Astrocyte of the cerebellum (primary cell): ENCODE data around the gene IER5L.

Experiments used
- DNase-seq: peaks from one replicate; pipeline ENCODE4 v3.0.0-alpha.2; 2011; ENCODE audit warnings: low read depth
- H3K4me3 ChIP-seq: 2 replicates; pipeline ENCODE4 v1.5.1; 2011; ENCODE audit warnings: mild to moderate bottlenecking, low read depth, low read length, moderate library complexity
- in situ Hi-C: cut with HindIII; loops from 2 replicates; pipeline ENCODE4 v1.10.0; 2017; ENCODE audit warnings: low sequenced_read_pairs
- TF ChIP-seq, protein P1 (sequence below): IDR thresholded peaks from 2 replicates; pipeline ENCODE4 v1.5.1; 2012; ENCODE audit warnings: low read length, low read depth, moderate library complexity, mild to moderate bottlenecking; ENCODE audit errors: missing control alignments

The IER5L gene

GRCh38 chr9:129143031-129143927, 34.8 kb downstream of the IER5L start:
- H3K4me3 ChIP-seq = peak overlapping the region; percentile 14
- DNase-seq = peak; percentile 87
- in situ Hi-C loops = no loop called here
- TF ChIP-seq, protein P1, sequence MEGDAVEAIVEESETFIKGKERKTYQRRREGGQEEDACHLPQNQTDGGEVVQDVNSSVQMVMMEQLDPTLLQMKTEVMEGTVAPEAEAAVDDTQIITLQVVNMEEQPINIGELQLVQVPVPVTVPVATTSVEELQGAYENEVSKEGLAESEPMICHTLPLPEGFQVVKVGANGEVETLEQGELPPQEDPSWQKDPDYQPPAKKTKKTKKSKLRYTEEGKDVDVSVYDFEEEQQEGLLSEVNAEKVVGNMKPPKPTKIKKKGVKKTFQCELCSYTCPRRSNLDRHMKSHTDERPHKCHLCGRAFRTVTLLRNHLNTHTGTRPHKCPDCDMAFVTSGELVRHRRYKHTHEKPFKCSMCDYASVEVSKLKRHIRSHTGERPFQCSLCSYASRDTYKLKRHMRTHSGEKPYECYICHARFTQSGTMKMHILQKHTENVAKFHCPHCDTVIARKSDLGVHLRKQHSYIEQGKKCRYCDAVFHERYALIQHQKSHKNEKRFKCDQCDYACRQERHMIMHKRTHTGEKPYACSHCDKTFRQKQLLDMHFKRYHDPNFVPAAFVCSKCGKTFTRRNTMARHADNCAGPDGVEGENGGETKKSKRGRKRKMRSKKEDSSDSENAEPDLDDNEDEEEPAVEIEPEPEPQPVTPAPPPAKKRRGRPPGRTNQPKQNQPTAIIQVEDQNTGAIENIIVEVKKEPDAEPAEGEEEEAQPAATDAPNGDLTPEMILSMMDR = peak; percentile 97

DNA sequence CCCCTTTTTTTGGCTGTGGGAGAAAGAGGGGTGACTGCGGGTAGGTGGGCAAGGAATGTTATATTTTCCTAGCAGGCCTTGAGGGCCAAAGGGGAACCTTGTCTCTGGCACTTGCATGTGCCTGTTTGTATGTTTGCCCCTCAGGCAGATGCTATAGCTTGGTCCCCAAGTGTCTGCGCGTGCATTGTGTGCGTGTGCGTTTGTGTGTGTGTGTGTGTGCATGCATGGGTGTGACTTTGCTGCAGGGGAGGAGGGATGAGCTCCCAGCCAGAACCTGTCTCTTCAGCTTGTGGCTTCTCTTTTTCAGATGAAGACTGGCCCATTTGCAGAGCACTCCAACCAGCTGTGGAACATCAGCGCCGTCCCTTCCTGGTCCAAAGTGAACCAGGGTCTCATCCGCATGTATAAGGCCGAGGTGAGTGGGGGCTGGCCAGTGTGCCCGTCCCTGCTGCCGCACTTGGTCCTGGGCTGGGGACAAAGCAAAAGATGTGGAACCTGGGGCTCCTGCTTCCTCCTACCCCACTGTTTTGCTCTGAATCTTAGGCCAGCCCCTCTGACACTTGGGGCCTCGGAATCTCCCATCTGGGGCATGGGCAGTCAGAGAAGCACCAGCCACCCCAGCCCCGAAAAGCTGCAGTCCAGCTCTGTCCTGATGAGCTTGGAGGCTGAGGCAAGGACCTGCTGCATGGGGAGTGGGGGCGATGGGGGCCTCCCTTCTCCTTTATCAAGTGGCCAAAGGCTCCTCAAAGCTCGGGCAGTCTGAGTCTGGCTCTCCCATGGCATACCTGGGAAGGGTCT, 35.7 kb downstream of the IER5L start:
- DNase-seq = no peak
- in situ Hi-C loops = no loop called here
- H3K4me3 ChIP-seq = peak overlapping the region; percentile 46
- TF ChIP-seq, protein P1 = no peak

GRCh38 chr9:129141066-129142041, 36.7 kb downstream of the IER5L start:
- in situ Hi-C loops = no loop called here
- peak; percentile 90 for DNase-seq
- peak overlapping the region; percentile 46 for H3K4me3 ChIP-seq
- TF ChIP-seq, protein P1 = no peak

DNA sequence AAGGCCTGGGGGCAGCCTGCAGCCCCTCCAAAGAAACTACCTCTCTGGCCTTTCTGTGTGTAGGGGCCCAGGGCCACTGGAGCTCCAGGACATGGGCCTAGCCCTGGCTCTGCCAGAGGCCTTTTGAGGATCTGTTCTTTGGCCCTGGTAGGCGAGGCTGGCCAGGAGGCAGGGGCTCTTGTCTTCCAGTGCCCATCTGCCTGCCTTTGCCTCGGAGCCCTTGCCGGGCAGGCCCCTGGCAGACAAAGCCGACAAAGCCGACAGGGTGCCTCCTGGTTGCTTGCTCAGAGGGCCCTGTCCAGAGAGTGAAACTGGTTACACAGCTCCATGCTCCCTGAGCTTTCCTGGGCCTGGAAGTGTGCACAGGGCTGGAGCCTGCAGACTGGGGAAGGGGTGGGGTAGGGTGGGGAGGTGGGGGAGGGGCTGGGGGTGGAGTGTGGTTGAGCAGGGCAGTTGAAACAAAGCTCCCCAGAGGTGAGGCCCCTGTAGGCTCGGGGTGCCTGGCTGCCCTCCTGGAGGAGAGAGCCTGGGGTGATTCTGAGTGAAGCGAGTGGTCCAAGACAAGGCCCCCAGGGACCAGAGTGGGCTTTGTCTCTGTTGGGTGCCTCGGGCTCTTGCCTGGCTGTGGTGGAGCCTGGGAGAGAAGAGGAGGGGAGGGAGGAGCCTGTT, 37.5 kb downstream of the IER5L start:
- peak overlapping the region; percentile 46 for H3K4me3 ChIP-seq
- DNase-seq = no peak
- in situ Hi-C loops = no loop called here
- TF ChIP-seq, protein P1 = no peak

- TF ChIP-seq, protein P1 = no peak
- DNase-seq = peak; percentile 99
- in situ Hi-C loops = no loop called here
- H3K4me3 ChIP-seq = peak overlapping the region; percentile 46
Observed at GRCh38 chr9:129139993-129140396, 38.1 kb downstream of the IER5L start.
